Activated naive CD4-positive, alpha-beta T cell treated with anti-CD3 and anti-CD28 coated beads, Interleukin-2, amount 10 ng/mL, durations not matched to agents 7 days and 5 days (primary cell): ENCODE data around the gene FBXL16.

Experiments used
- CTCF ChIA-PET: fragments of 350-600 bp; sonication (Branson Sonifier 250); formaldehyde crosslinking; loops from one replicate; lab custom pipeline; 2021; ENCODE audit warnings: antibody characterized with exemption; lab: Charles Lee
- DNase-seq: peaks from one replicate; pipeline ENCODE4 v3.0.0-alpha.2; 2020
- H3K27ac Mint-ChIP-seq: one replicate; pipeline ENCODE4 v1.8.0; 2021; ENCODE audit warnings: mild to moderate bottlenecking, moderate library complexity, mixed read lengths
- H3K27me3 Mint-ChIP-seq: one replicate; pipeline ENCODE4 v1.8.0; 2021; ENCODE audit warnings: mild to moderate bottlenecking, mixed read lengths
- H3K36me3 Mint-ChIP-seq: one replicate; pipeline ENCODE4 v1.8.0; 2021; ENCODE audit warnings: mixed read lengths
- H3K4me1 Mint-ChIP-seq: one replicate; pipeline ENCODE4 v1.8.0; 2021; ENCODE audit warnings: mixed read lengths
- H3K4me3 Mint-ChIP-seq: one replicate; pipeline ENCODE4 v1.8.0; 2021; ENCODE audit warnings: mild to moderate bottlenecking, moderate library complexity, mixed read lengths
- H3K9me3 Mint-ChIP-seq: one replicate; pipeline ENCODE4 v1.8.0; 2021; ENCODE audit warnings: mixed read lengths

Gene FBXL16

DNA sequence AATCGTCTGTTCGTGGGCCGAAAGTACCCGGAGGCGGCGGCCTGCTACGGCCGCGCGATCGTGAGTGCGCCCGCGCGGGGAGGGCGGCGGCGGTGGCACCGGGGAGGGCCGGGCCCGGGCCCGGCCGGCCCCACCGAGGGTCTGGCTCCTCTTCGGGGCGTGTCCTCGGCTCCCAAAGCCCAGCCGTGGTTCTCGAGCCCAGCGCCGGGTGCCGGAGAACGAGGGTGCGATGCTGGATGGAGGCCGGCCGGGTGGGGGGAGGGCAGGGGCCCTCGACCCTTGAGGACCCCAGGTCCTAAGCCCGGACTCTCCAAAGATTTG is 25.0 kb downstream of the FBXL16 start:
- DNase-seq = no peak
- CTCF ChIA-PET = interaction anchor here (0.9 to 1.7 kb wide), 2 partner anchors 13 to 33 kb away, joined by 3 to 6 read pairs; partner anchors contain the start of gene RHOT2
- Mint-ChIP-seq H3K27ac (peak overlapping the region; percentile 68), H3K27me3 (peaks cover 23% of the 10 kb centered on the region), H3K36me3 (peaks cover 16% of the 10 kb centered on the region), H3K9me3 (no peaks in the 10 kb centered on the region), H3K4me1 (peaks cover 38% of the 10 kb centered on the region), H3K4me3 (peak overlapping the region; percentile 81)

DNA sequence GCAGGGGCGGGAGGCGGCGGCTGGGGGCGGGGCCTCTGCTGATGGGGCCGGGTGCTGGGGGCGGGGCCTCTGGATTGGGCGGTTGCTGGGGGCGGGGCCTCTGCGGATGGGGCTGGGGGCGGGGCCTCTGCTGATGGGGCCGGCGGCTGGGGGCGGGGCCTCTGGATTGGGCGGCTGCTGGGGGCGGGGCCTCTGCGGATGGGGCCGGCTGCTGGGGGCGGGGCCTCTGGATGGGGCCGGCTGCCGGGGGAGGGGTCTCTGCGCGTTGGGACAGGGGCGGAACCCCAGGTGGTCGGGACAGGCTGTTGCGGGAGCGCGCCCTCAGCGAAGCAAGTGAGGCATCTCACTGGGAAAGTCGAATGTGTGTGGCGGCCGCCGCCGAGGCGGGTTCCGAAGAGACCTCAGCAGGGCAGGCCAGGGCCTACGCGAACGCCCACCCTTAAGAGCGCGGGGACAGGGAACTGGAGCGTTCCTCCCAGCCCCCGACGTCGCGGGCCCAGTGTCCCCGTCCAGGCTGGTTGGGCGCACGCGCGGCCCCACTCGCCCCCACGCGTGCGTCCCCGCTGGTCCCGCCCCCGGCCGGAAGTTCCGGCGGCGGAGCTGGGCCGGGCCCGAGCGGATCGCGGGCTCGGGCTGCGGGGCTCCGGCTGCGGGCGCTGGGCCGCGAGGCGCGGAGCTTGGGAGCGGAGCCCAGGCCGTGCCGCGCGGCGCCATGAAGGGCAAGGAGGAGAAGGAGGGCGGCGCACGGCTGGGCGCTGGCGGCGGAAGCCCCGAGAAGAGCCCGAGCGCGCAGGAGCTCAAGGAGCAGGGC is 25.6 kb downstream of the FBXL16 start, which contains the start of gene STUB1:
Gene STUB1, plus strand, starts transcription at position 597 of the 811 bp plus-strand sequence. Its CDS starts 116 bp downstream, at position 713.
- DNase-seq = peak; percentile 95
- no peaks in the 10 kb centered on the region for H3K9me3 Mint-ChIP-seq
- peak within 1 kb of the TSS; percentile 88 for H3K27ac Mint-ChIP-seq
- peak within 1 kb of the TSS; percentile 81 for H3K4me3 Mint-ChIP-seq
- H3K27me3 Mint-ChIP-seq = peaks cover 29% of the 10 kb centered on the region
- H3K4me1 Mint-ChIP-seq = peaks cover 38% of the 10 kb centered on the region
- CTCF ChIA-PET = interaction anchor here (0.9 to 1.7 kb wide), 2 partner anchors 12 to 32 kb away, joined by 3 to 6 read pairs; partner anchors contain the start of gene RHOT2
- H3K36me3 Mint-ChIP-seq = peaks cover 15% of the 10 kb centered on the region

DNA sequence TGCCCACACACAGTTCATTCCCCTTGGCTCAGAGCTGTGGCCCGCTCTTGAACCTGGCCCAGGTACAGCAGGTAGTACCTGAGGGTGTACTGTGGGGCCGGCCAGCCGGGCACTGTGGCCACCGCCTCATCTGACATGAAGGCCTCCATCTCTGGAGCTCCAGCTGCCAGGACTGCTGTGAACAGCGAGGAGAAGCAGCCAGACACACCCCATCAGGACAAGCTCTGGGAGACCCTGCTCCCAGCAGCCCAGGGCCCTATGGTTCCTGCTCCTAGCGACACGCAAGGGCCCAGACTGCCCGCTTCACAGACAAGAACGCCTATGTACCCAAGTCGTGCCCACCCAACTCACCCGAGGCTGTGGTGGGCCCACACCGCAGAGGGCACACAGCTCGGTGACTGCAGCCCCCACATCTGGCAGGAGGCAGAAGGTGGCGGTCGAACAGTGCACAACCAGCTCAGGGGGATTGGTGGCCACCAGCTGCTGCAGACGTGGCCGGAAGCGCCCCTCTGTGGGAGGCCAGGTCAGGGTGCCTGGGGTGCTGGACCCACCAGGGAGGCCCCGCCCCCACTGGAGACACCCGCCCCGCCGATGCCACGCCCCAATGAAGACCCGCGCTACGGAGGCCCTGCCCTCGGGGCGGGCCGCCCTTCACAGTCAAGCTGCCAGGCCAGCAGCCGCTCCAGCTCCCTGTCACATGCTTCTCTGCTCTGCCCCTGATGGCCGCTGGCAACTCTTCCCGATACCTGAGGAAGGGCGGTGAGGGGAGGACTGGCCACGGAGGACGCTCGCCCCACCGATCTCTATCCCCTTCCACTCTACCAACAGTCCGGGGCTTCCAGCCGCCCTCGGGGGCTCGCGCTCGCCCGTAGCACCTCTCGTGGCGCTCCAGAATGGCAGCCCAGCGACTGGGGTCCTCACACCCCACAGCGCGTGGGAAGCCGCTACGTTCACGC is 26.5 kb downstream of the FBXL16 start:
- no peaks in the 10 kb centered on the region for H3K9me3 Mint-ChIP-seq
- peak; percentile 70 for DNase-seq
- H3K27ac Mint-ChIP-seq = peak overlapping the region; percentile 42
- peaks cover 33% of the 10 kb centered on the region for H3K27me3 Mint-ChIP-seq
- CTCF ChIA-PET = no interaction called here
- peaks cover 35% of the 10 kb centered on the region for H3K4me1 Mint-ChIP-seq
- H3K36me3 Mint-ChIP-seq = peaks cover 15% of the 10 kb centered on the region
- peak overlapping the region; percentile 71 for H3K4me3 Mint-ChIP-seq

DNA sequence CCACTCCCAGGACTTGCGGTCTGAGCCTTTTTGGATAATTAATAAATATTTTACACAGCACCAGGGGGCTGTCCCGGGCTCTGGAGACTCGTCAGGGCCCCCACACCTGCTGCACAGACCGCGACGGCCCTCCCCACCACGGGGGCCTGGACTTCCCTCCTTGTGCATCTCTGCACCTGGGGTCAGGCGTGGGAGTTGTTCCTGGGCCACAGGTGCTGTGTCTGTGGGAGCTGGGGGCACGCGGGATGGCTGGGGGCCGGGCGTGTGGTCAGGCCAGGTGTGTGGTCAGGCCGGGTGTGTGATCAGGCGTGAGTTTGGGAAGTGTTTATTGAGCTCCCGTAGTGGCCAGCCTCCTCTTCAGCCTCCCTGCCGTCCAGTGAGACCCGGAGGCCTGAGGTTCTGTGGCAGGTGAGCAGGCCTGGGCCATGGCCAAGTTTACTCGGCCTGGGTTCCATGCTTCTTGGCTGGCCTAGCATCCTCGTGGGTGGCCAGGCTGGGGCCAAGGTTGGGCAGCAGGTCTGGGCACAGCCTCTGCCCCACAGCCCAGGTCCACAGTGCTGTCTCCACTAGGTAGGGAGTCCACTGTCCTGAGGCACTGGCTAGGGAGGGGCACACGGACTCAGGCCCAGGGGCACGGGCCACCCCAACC is 27.3 kb downstream of the FBXL16 start:
- H3K27ac Mint-ChIP-seq = no peak overlapping the region
- no peaks in the 10 kb centered on the region for H3K9me3 Mint-ChIP-seq
- CTCF ChIA-PET = no interaction called here
- peaks cover 15% of the 10 kb centered on the region for H3K36me3 Mint-ChIP-seq
- peaks cover 33% of the 10 kb centered on the region for H3K27me3 Mint-ChIP-seq
- no peak for DNase-seq
- H3K4me3 Mint-ChIP-seq = no peak overlapping the region
- H3K4me1 Mint-ChIP-seq = peaks cover 35% of the 10 kb centered on the region

DNA sequence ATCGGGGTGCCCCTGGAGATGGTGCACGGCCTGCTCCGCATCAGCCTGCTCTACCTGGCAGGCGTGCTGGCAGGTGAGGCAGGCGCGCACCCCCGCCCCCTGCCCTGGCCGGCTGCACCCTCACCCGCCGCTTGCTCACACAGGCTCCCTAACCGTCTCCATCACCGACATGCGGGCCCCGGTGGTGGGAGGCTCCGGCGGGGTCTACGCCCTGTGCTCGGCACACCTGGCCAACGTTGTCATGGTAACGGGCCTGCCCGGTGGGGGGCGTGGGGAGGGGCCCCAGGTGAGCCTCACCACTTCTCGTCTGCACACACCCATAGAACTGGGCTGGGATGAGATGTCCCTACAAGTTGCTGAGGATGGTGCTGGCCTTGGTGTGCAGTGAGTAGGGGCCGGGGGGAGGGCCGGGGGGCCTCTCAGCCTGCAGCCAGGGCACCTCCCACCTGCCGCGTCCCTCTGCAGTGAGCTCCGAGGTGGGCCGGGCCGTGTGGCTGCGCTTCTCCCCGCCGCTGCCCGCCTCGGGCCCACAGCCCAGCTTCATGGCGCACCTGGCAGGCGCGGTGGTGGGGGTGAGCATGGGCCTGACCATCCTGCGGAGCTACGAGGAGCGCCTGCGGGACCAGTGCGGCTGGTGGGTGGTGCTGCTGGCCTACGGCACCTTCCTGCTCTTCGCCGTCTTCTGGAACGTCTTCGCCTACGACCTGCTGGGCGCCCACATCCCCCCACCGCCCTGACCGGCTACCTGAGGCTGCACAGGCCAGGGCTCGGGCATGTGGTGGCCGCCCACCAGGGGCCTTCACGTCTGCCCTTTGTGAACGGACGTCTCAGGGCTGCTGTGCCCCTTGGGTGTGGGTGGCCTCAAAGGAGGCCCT is 28.0 kb downstream of the FBXL16 start:
- Mint-ChIP-seq H3K4me3 (no peak overlapping the region), H3K9me3 (no peaks in the 10 kb centered on the region), H3K27me3 (peaks cover 33% of the 10 kb centered on the region), H3K36me3 (peaks cover 18% of the 10 kb centered on the region), H3K4me1 (peaks cover 28% of the 10 kb centered on the region), H3K27ac (no peak overlapping the region)
- CTCF ChIA-PET = no interaction called here
- DNase-seq = no peak

DNA sequence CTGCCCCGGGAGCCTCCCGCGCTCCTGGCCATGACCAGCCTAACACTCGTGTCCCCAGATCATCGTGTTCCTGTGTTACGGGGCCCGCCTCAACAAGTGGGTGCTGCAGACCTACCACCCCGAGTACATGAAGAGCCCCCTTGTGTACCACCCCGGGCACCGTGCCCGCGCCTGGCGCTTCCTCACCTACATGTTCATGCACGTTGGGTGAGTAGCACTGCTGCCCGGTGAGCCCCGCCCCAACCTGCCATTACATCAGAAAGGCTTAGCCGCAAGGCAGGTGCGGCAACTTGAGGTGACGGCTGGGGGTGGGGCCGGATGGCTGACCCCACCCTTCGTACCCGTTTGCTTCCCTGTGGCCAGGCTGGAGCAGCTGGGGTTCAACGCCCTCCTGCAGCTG is 28.7 kb downstream of the FBXL16 start:
- DNase-seq = peak; percentile 61
- peaks cover 24% of the 10 kb centered on the region for H3K4me1 Mint-ChIP-seq
- H3K4me3 Mint-ChIP-seq = no peak overlapping the region
- H3K27ac Mint-ChIP-seq = no peak overlapping the region
- peaks cover 33% of the 10 kb centered on the region for H3K27me3 Mint-ChIP-seq
- peaks cover 13% of the 10 kb centered on the region for H3K36me3 Mint-ChIP-seq
- no peaks in the 10 kb centered on the region for H3K9me3 Mint-ChIP-seq
- CTCF ChIA-PET = no interaction called here

DNA sequence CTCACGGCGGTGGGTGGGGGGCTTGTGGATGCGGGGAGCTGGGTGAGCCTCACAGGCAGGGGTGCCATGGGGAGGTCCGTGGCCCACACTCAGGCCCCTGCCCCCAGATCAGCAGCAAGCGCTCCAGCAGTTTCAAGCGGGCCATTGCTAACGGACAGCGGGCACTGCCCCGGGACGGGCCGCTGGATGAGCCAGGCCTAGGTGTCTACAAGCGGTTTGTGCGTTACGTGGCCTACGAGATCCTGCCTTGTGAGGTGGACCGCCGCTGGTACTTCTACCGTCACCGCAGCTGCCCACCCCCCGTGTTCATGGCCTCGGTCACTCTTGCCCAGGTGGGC is 29.1 kb downstream of the FBXL16 start:
- Mint-ChIP-seq H3K4me3 (no peak overlapping the region), H3K9me3 (no peaks in the 10 kb centered on the region), H3K27ac (no peak overlapping the region), H3K27me3 (peaks cover 33% of the 10 kb centered on the region), H3K4me1 (peaks cover 21% of the 10 kb centered on the region), H3K36me3 (peaks cover 9% of the 10 kb centered on the region)
- CTCF ChIA-PET = no interaction called here
- no peak for DNase-seq

DNA sequence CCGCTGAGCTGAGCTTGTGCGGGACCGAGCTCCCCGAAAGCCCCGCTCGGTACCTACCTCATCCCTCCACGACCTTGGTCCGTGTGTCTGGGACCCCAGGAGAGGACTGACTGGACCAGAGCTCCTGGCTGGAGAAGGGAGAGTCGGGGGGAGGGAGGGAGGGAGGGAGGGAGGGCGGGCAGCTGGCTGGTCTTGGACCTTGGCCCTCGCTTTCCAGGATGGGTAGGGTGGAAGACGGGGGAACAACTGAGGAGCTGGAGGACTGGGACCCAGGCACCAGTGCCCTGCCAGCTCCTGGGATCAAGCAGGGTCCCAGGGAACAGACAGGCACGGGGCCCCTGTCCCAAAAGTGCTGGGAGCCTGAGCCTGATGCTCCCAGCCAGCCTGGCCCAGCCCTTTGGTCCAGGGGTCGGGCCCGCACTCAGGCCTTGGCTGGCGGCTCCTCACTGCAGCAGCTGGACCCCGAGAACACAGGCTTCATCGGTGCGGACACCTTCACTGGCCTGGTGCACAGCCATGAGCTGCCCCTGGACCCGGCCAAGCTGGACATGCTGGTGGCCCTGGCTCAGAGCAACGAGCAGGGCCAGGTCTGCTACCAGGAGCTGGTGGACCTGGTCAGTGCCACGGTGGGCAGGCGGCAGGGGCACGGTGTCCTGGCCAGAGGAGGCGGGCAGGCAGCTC is 29.6 kb downstream of the FBXL16 start:
- peaks cover 16% of the 10 kb centered on the region for H3K4me1 Mint-ChIP-seq
- H3K9me3 Mint-ChIP-seq = no peaks in the 10 kb centered on the region
- CTCF ChIA-PET = no interaction called here
- no peak overlapping the region for H3K4me3 Mint-ChIP-seq
- no peak overlapping the region for H3K27ac Mint-ChIP-seq
- H3K27me3 Mint-ChIP-seq = peaks cover 33% of the 10 kb centered on the region
- no peak for DNase-seq
- peaks cover 8% of the 10 kb centered on the region for H3K36me3 Mint-ChIP-seq

DNA sequence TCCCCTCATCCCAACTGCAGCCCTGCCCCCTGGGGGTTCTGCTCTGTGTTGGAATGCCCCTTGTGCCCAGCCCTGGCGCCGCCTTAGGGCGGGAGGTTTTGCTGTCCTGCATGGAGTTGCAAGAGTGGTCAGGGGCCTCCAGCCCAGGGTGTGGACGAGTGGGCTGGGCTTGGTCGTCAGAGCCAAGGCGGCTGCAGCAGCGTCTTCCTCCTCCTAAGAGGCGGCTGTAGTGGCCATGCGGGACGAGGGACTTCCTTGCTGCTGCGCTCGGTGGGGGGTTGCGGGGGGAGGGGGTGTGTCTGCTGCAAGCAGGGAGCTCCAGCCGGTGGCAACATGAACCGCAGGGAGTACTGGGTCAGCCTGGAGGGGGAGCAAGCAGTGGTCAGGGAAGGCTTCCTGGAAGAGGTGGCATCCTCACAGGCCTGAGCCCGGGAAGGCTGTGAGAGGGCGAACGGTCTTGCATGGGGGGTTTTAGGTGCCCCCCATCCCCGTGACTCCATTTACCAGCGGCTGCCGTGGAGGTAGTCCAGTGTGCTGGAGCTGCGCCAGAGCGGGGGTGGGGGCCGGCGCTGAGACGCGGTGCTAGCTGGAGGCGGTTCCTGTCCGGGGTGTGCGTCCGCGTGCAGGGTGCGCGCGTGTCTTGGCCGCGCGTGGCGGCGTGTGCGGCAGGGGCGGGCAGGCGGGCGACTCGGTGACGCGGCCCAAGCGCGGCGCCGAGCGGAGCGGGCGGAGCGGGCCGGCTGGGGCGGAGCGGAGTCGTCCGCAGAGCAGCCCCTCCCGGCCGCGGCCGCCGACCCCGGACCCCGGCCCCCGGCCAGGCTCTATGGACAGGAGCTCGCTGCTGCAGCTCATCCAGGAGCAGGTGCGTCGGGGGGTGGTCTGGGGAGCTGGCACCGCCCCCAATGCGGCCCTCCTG is 30.4 kb downstream of the FBXL16 start, which contains the start of gene RHBDL1:
Gene RHBDL1, plus strand, starts transcription at position 704 of the 916 bp plus-strand sequence. Its CDS starts 120 bp downstream, at position 824.
- Mint-ChIP-seq H3K27ac (no peak within 1 kb of the TSS), H3K4me1 (peaks cover 13% of the 10 kb centered on the region), H3K4me3 (no peak within 1 kb of the TSS), H3K36me3 (peaks cover 7% of the 10 kb centered on the region), H3K9me3 (no peaks in the 10 kb centered on the region), H3K27me3 (peaks cover 33% of the 10 kb centered on the region)
- DNase-seq = no peak
- CTCF ChIA-PET = no interaction called here

DNA sequence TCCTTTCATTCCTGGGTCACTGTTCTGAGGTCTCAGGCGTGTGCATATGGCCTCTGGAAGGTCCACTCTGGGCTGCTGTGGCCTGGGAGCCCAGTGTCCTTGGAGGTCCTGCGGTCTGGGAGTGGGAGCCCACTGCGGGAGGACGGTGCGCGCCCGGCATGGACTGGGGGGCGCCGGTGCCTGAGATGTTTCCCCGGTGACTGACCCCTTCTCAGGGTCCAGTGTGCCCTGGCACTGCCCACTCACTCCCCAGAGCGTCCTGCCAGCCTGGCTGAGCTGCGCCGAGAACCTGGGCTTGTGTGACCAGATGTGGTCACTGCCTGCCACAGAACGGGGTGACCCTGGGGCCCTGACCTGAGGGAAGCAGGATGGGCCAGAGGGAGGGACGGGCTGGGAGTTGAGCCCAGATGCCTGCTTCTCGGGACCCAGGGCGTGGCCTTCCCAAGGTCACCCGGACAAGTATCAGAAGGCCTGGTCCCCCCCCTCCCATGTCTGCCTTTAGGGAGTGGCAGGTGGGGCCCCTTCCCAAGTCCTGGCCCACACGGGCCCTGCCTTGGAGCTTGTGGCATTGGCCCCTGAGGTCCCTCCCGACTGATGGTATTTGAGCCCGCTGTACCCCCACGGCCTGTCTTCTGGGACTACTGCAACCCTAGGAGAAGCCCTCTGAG is 31.3 kb downstream of the FBXL16 start:
- Mint-ChIP-seq H3K27me3 (peaks cover 33% of the 10 kb centered on the region), H3K9me3 (no peaks in the 10 kb centered on the region), H3K4me3 (no peak overlapping the region), H3K36me3 (peaks cover 7% of the 10 kb centered on the region), H3K4me1 (peaks cover 15% of the 10 kb centered on the region), H3K27ac (no peak overlapping the region)
- CTCF ChIA-PET = no interaction called here
- no peak for DNase-seq

DNA sequence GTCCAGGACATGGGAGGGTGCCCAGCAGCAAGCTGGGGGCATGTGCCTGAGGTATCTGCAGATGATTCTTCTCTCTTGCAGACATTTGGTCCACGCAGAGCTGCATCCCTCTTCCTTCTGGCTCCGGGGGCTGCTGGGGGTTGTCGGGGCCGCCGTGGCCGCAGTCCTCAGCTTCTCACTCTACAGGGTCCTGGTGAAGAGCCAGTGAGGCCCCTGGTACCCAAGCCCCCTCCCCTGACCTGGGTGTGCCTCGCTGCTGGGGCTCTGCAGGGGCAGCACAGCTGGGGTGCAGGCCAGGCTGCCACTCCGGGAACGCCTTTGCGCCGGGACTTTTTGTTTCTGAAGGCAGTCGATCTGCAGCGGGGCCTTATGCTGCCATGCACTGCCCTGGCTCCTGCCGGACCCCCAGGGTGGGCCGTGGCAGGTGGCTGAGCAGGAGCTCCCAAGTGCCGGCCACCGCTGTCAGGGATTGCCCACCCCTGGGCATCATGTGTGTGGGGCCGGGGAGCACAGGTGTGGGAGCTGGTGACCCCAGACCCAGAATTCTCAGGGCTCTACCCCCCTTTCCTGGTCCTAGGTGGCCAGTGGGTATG is 32.1 kb downstream of the FBXL16 start:
- H3K9me3 Mint-ChIP-seq = no peaks in the 10 kb centered on the region
- H3K36me3 Mint-ChIP-seq = peaks cover 7% of the 10 kb centered on the region
- no peak overlapping the region for H3K27ac Mint-ChIP-seq
- CTCF ChIA-PET = no interaction called here
- peaks cover 16% of the 10 kb centered on the region for H3K4me1 Mint-ChIP-seq
- DNase-seq = no peak
- peaks cover 29% of the 10 kb centered on the region for H3K27me3 Mint-ChIP-seq
- no peak overlapping the region for H3K4me3 Mint-ChIP-seq
